K562 (cell line): ENCODE results near the gene DHRS12. TPM values are rescaled to one million over a fixed set of nuclear protein-coding genes. Genes with fewer than 3 reads are reported as not detected.
A peak's percentile ranks its signal among the peaks of the same experiment; 100 is the strongest.

Source experiments
- ATAC-seq: fragments of 200-7000 bp; cut with Tn5 transposase; 3 replicates; pipeline ENCODE4 v1.9.1; 2020; ENCODE audit warnings: moderate library complexity
- BruUV-seq: library from RNA; stranded (reverse); fragments of 400-500 nt; replicated peaks from 2 replicates; lab custom pipeline; 2021; lab: Mats Ljungman, UMichigan
- CTCF ChIA-PET: fragments of 300-600 bp; formaldehyde crosslinking; extraction: SDS; loops from one replicate; lab custom pipeline; 2021; ENCODE audit warnings: low intra/inter-chr PET ratio; lab: Yijun Ruan, JAX
- POLR2A ChIA-PET: fragments of 300-600, 350-650 bp; sonication (Branson Sonifier 250); formaldehyde crosslinking; extraction: SDS; loops from one replicate; lab custom pipeline; 2021; ENCODE audit warnings: antibody characterized with exemption, inconsistent platforms; lab: Yijun Ruan, JAX
- DNase-seq, 4 experiments: peaks; one replicate each; pipeline versions ENCODE4 v3.0.0 to v3.0.0-alpha.2; 2011 to 2018; ENCODE audit warnings: low spot score in 3 of 4, mixed read lengths in 3 of 4; ENCODE audit errors: extremely low read depth in 1 of 4
- FAIRE-seq: peaks from 2 replicates; lab custom pipeline; 2011; peaks lifted over from hg19 to GRCh38; lab: Jason Lieb, UNC
- H2AFZ ChIP-seq: 2 replicates; pipeline ENCODE4 v1.6.0; 2011; ENCODE audit warnings: low read depth, low read length, control low read depth, inconsistent platforms
- H3K27ac ChIP-seq: fragments of 200-600 bp; 3 replicates; pipeline ENCODE4 v1.8.0; 2011; ENCODE audit warnings: low read depth, mild to moderate bottlenecking, control low read depth, inconsistent platforms, low read length, moderate library complexity, mixed read lengths; ENCODE audit errors: extremely low read depth
- H3K27me3 ChIP-seq, 2 experiments: fragments of 300-600 bp in 1 of 2; 2 replicates in 1 of 2; 3 replicates in 1 of 2; pipeline versions ENCODE4 v1.6.0 to v1.8.0; 2011; ENCODE audit warnings: inconsistent platforms in 2 of 2, low read length in 2 of 2, mild to moderate bottlenecking in 1 of 2, mixed read lengths in 1 of 2, moderate library complexity in 1 of 2; ENCODE audit not compliant: control insufficient read depth in 2 of 2, insufficient read depth in 2 of 2
- H3K36me3 ChIP-seq: fragments of 300-600 bp; 3 replicates; pipeline ENCODE4 v1.8.0; 2011; ENCODE audit warnings: mild to moderate bottlenecking, low read length, inconsistent platforms; ENCODE audit not compliant: control insufficient read depth, insufficient read depth
- H3K4me1 ChIP-seq, 2 experiments: fragments of 200-600 bp in 1 of 2; replicated peaks in 1 of 2; 2 replicates in 1 of 2; 3 replicates in 1 of 2; pipeline versions ENCODE4 v1.5.1 to v1.8.0; 2011; ENCODE audit warnings: inconsistent platforms in 2 of 2, low read length in 2 of 2, mild to moderate bottlenecking in 1 of 2, mixed read lengths in 1 of 2, moderate library complexity in 1 of 2; ENCODE audit not compliant: control insufficient read depth in 2 of 2, insufficient read depth in 2 of 2
- H3K4me2 ChIP-seq: 2 replicates; pipeline ENCODE4 v1.6.1; 2011; ENCODE audit warnings: low read length, control low read depth, inconsistent platforms, mixed read lengths; ENCODE audit not compliant: insufficient read depth
- H3K4me3 ChIP-seq: fragments of 200-600 bp; sonication (generic), shearing (Covaris generic); 2 replicates; pipeline ENCODE4 v1.5.1; 2016; ENCODE audit warnings: control low read depth, inconsistent platforms
- H3K79me2 ChIP-seq: fragments of 200-600 bp; 3 replicates; pipeline ENCODE4 v1.8.0; 2011; ENCODE audit warnings: low read length, inconsistent platforms; ENCODE audit not compliant: control insufficient read depth, insufficient read depth
- H3K9ac ChIP-seq, 2 experiments: 2 replicates each; pipeline versions ENCODE4 v1.6.0 to v1.6.1; 2011; ENCODE audit warnings: low read depth in 2 of 2, low read length in 2 of 2, control low read depth in 1 of 2, inconsistent platforms in 1 of 2, mild to moderate bottlenecking in 1 of 2, mixed read lengths in 1 of 2; ENCODE audit not compliant: insufficient read depth in 1 of 2
- H3K9me1 ChIP-seq: one replicate; pipeline ENCODE4 v1.6.0; 2011; ENCODE audit warnings: inconsistent platforms, mild to moderate bottlenecking, low read length, moderate library complexity; ENCODE audit not compliant: control insufficient read depth, insufficient read depth
- H3K9me3 ChIP-seq: replicated peaks from 2 replicates; pipeline ENCODE4 v1.5.1; 2011; ENCODE audit warnings: low read depth, low read length, inconsistent platforms; ENCODE audit not compliant: control insufficient read depth, insufficient read depth
- H4K20me1 ChIP-seq: replicated peaks from 2 replicates; pipeline ENCODE4 v1.6.1; 2011; ENCODE audit warnings: low read length, inconsistent platforms, mixed read lengths; ENCODE audit not compliant: control insufficient read depth, insufficient read depth
- CREB1 ChIP-seq, 2 experiments: sonication (generic) in 1 of 2; formaldehyde crosslinking in 1 of 2; IDR thresholded peaks; 2 replicates each; pipeline versions ENCODE4 v1.6.1 to v1.8.0; 2012 to 2022; ENCODE audit warnings: inconsistent platforms in 1 of 2, mild to moderate bottlenecking in 1 of 2, missing genetic modification reagents in 1 of 2, moderate library complexity in 1 of 2
- RFX1 ChIP-seq: fragments of 450-650 bp; IDR thresholded peaks from 2 replicates; pipeline ENCODE4 v1.6.1; 2016; ENCODE audit warnings: mild to moderate bottlenecking, moderate library complexity
- TFE3 ChIP-seq: fragments of 450-650 bp; formaldehyde crosslinking; IDR thresholded peaks from 2 replicates; pipeline ENCODE4 v1.4.0; 2020; ENCODE audit warnings: mild to moderate bottlenecking, mixed read lengths
- WGBS: fragments of 100-300 bp; shearing (Covaris generic); methylation state at CpG from one replicate; pipeline ENCODE4 v1.1.6; 2016; ENCODE audit warnings: low coverage, mixed read lengths; ENCODE audit not compliant: insufficient coverage; ENCODE audit errors: missing lambda C conversion rate; 5-methylcytosine and 5-hydroxymethylcytosine counted together
- in situ Hi-C: fragments of 300-500 bp; cut with MboI; formaldehyde crosslinking; loops from 4 replicates; pipeline ENCODE4 v1.15.0; 2018; ENCODE audit warnings: inconsistent platforms, mixed read lengths
- intact Hi-C: fragments of 100-400 bp; cut with micrococcal nuclease; formaldehyde crosslinking; loops from 2 replicates; pipeline ENCODE4 v1.14.2; 2022
- polyA plus RNA-seq, 8 experiments: library from polyadenylated mRNA; depleted of rRNA in 4 of 8; stranded (reverse) in 5 of 8; unstranded in 3 of 8; fragments of >200 nt; fragmentation: Nextera tagmentation in 2 of 8; fragmentation: Illumina TruSeq in 1 of 8; extraction: Ambion mirVana in 2 of 8; extraction: Trizol in 1 of 8; gene quantifications; 2 replicates each; pipeline versions ENCODE4 v1.2.1 to v1.2.3, GENCODE V29; 2011 to 2014; ENCODE audit warnings: inconsistent platforms in 1 of 8, missing spikeins in 1 of 8
- total RNA-seq, 7 experiments: library from RNA; depleted of rRNA in 6 of 7; stranded (reverse); fragments of >200 nt in 6 of 7; fragmentation: Illumina TruSeq in 2 of 7; extraction: Trizol in 2 of 7; gene quantifications; 2 replicates each; pipeline versions ENCODE4 v1.2.1 to v1.2.3, GENCODE V29; 2011 to 2021; ENCODE audit warnings: low replicate concordance in 1 of 7

DHRS12 gene
- total and polyA plus RNA-seq, 9 of the 15 experiments (the other 6 are each of a cell fraction or from before 2014, with no cell fraction given) = 0.62 to 2.7 (median 0.98) TPM

GRCh38 chr13:51845574-51846318 is 41.8 kb upstream of the DHRS12 start:
- H3K36me3 ChIP-seq = no peaks in the 10 kb centered on the region
- POLR2A ChIA-PET = no interaction called here
- no peak overlapping the region for H3K4me3 ChIP-seq
- DNase-seq = no peak
- no peaks in the 10 kb centered on the region for H3K79me2 ChIP-seq
- H4K20me1 ChIP-seq = no peaks in the 10 kb centered on the region
- CTCF ChIA-PET = interaction anchor here (0.6 kb wide), 1 partner anchor 76 kb away, joined by 3 read pairs; no protein-coding TSS in a partner anchor
- intact Hi-C loops (loop anchor here (5.0 kb wide), 1 partner anchor 282 kb away; the partner anchor contains the start of gene NEK5), in situ Hi-C loops (no loop called here)
- TF ChIP-seq RFX1 = no peak
- TF ChIP-seq CREB1 (IDR thresholded peaks at IDR 0.05) = no peak
- 0 out of 2 replicates have a peak, but pooled peaks have one; percentile 5 for TF ChIP-seq CREB1 (CRISPR knock-in tag; IDR thresholded peaks at IDR 0.05)
- peak; percentile 56 for TF ChIP-seq TFE3 (CRISPR knock-in tag)
- H3K9me1 ChIP-seq = no peaks in the 10 kb centered on the region
- H2AFZ ChIP-seq = peak overlapping the region; percentile 100
- no TSS peak for BruUV-seq
- peak overlapping the region in 1 of 2 experiments; percentile 25; a peak in 1 of 4 replicates for H3K9ac ChIP-seq
- H3K27me3 ChIP-seq = no peaks in the 10 kb centered on the region
- no peak for ATAC-seq
- H3K9me3 ChIP-seq = no peaks in the 10 kb centered on the region
- peaks cover 5 to 6% of the 10 kb centered on the region in 2 experiments; a peak in 3 of 5 replicates for H3K4me1 ChIP-seq
- no peak for FAIRE-seq
- 30% methylated on average over 4 of the region's 5 CpGs for WGBS
- peak overlapping the region; percentile 78 for H3K4me2 ChIP-seq
- H3K27ac ChIP-seq = peak overlapping the region; percentile 54; the same call in 1 of the 3 replicates
